Upper lobe of right lung (tissue), 1 donor: ENCODE results near the gene ISYNA1. TPM values are rescaled to one million over a fixed set of nuclear protein-coding genes. Genes with fewer than 3 reads are reported as not detected.

Source experiments
- ATAC-seq: fragments of 200-7000 bp; cut with Tn5 transposase; one replicate; pipeline ENCODE4 v1.9.1; 2020; ENCODE audit warnings: mild to moderate bottlenecking, moderate library complexity
- DNase-seq: peaks from one replicate; pipeline ENCODE4 v3.0.0-alpha.2; 2020
- H3K27ac ChIP-seq: fragments of 200-600 bp; one replicate; pipeline ENCODE4 v1.8.0; 2022
- H3K27me3 ChIP-seq: fragments of 200-600 bp; one replicate; pipeline ENCODE4 v1.8.0; 2022; ENCODE audit warnings: mild to moderate bottlenecking
- H3K36me3 ChIP-seq: fragments of 200-600 bp; one replicate; pipeline ENCODE4 v1.8.0; 2022
- H3K4me1 ChIP-seq: fragments of 200-600 bp; one replicate; pipeline ENCODE4 v1.8.0; 2022
- H3K4me3 ChIP-seq: fragments of 200-600 bp; one replicate; pipeline ENCODE4 v1.8.0; 2022; ENCODE audit warnings: mild to moderate bottlenecking
- H3K9me3 ChIP-seq: fragments of 200-600 bp; one replicate; pipeline ENCODE4 v1.8.0; 2022
- CTCF ChIP-seq: fragments of 200-600 bp; IDR thresholded peaks from one replicate; pipeline ENCODE4 v1.8.0; 2022; ENCODE audit warnings: antibody characterized with exemption
- intact Hi-C: fragments of 100-400 bp; cut with DNase I; formaldehyde crosslinking; loops from one replicate; pipeline ENCODE4 v1.11.0; 2022
- total RNA-seq: library from RNA; stranded (reverse); fragmentation: NEBNext Ultra II Directional; extraction: Animal tissue kit (Norgen Biotek cat#: 25700); gene quantifications from one replicate; pipeline ENCODE4 v1.2.1, GENCODE V29; 2021
- donor health status: DM: no; HTN: yes; CAD: no; lungs with severe emphysema.

The ISYNA1 gene
- total RNA-seq, 1 donor from 2014 or later, result 34.6 TPM

DNA sequence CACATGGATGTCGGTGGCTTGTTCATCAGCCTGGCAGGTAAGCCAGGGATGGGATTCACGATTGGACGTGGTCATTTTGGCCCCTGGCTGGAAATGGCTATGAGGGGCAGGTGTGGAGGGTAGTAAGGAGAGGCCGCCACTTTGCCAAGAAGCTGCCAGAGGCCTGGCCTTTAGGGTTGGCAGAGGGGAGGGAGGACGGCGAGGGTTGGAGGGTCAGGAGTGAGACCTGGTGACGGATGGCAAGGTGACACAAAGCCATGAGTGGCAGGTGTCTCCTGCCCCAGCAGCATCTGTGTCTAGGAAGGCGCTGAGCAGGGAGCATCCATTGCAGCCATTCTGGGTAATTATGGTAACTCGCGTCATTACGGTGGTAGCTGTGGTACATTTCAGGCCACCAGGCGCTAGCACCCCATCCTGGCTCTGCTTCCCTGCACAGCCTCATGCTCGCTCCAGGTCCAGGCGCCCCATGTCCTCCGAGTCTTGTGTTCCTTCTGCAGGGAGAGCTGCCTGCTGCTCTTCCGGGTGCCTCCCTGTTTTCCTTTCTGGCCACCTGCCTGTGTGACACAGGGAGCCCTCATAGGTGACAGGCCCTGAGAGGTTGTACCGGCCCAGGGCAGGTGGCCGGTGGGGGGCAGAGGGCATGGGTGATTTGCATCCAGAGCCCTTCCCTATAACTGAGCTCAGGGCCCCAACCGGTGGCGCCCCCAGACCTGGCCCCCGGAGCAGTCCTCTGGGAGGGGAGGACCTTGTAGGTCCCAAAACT is 14.5 kb downstream of the ISYNA1 start:
- H3K27ac ChIP-seq, result no peak overlapping the region
- no peaks in the 10 kb centered on the region for H3K36me3 ChIP-seq
- H3K4me3 ChIP-seq, result no peak overlapping the region
- intact Hi-C loops, result no loop called here
- no peak for TF ChIP-seq CTCF
- DNase-seq (no peak), ATAC-seq (no peak)
- H3K27me3 ChIP-seq, result no peaks in the 10 kb centered on the region
- H3K4me1 ChIP-seq, result peaks cover 30% of the 10 kb centered on the region
- no peaks in the 10 kb centered on the region for H3K9me3 ChIP-seq

- no peak overlapping the region for H3K4me3 ChIP-seq
- no peak for TF ChIP-seq CTCF
- no peaks in the 10 kb centered on the region for H3K27me3 ChIP-seq
- peaks cover 37% of the 10 kb centered on the region for H3K4me1 ChIP-seq
- no peaks in the 10 kb centered on the region for H3K36me3 ChIP-seq
- intact Hi-C loops, result no loop called here
- no peaks in the 10 kb centered on the region for H3K9me3 ChIP-seq
- ATAC-seq (no peak), DNase-seq (no peak)
- no peak overlapping the region for H3K27ac ChIP-seq
These were observed 15.3 kb downstream of the ISYNA1 start for GRCh38 chr19:18422530-18423191.

DNA sequence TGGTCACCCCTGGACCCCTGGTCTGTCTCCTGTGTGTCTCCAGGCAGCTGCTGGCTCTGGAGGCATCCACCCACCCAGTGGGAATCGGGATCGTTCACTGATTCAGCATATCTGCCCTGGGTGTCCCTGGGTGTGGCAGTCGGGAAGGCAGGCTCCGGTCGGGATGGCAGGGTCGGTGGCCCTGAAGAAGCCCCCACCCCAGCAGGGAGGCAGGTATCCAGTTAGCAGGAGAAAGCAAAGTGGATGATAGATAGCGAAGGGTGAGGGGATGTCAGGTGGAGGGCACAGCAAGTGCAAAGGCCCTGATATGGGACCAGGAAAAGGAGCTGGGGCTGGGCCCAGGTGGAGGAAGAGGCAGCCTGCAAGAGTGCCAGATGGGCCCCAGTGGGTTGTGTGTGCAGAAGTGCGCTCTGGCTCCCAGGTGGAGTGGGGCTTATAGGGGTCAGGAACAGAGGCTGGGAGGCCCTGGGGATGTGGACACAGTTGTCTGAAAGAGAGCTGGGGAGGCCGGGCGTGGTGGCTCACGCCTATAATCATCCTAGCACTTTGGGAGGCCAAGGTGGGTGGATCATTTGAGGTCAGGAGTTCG is 16.5 kb downstream of the ISYNA1 start:
- Histone ChIP-seq H3K4me3 (no peak overlapping the region), H3K27ac (no peak overlapping the region), H3K4me1 (peaks cover 47% of the 10 kb centered on the region), H3K9me3 (no peaks in the 10 kb centered on the region), H3K36me3 (no peaks in the 10 kb centered on the region), H3K27me3 (no peaks in the 10 kb centered on the region)
- TF ChIP-seq CTCF, result no peak
- no peak for ATAC-seq
- DNase-seq, result no peak
- intact Hi-C loops, result no loop called here

- TF ChIP-seq CTCF, result no peak
- peaks cover 48% of the 10 kb centered on the region for H3K4me1 ChIP-seq
- DNase-seq, result no peak
These were observed 17.0 kb downstream of the ISYNA1 start for GRCh38 chr19:18420930-18421329.

GRCh38 chr19:18419699-18420460 is 18.1 kb downstream of the ISYNA1 start:
- Histone ChIP-seq H3K27me3 (no peaks in the 10 kb centered on the region), H3K36me3 (no peaks in the 10 kb centered on the region), H3K4me1 (peaks cover 53% of the 10 kb centered on the region), H3K9me3 (no peaks in the 10 kb centered on the region), H3K4me3 (peak overlapping the region; percentile 72), H3K27ac (peak overlapping the region; percentile 92)
- intact Hi-C loops, result no loop called here
- DNase-seq (peak; percentile 75), ATAC-seq (no peak)
- no peak for TF ChIP-seq CTCF

More at GRCh38 chr19:18420930-18421329, 17.0 kb downstream of the ISYNA1 start:
- intact Hi-C loops, result no loop called here
- Histone ChIP-seq H3K27ac (no peak overlapping the region), H3K9me3 (no peaks in the 10 kb centered on the region), H3K4me3 (peak overlapping the region; percentile 72), H3K27me3 (no peaks in the 10 kb centered on the region), H3K36me3 (no peaks in the 10 kb centered on the region)
- no peak for ATAC-seq
